GM18909 (cell line): ENCODE data around the gene ZBED6.
"Not testable (repeated sequence)": the region's sequence is repeated elsewhere in the genome, so short reads cannot be mapped to it uniquely, and the experiment has no call there.

Experiments used
- ATAC-seq: cut with Tn5 transposase; IDR thresholded peaks from one replicate; pipeline ENCODE4 v1.9.1; 2021; ENCODE audit warnings: mild to moderate bottlenecking; ENCODE audit not compliant: unreplicated experiment, poor library complexity

Gene ZBED6

DNA sequence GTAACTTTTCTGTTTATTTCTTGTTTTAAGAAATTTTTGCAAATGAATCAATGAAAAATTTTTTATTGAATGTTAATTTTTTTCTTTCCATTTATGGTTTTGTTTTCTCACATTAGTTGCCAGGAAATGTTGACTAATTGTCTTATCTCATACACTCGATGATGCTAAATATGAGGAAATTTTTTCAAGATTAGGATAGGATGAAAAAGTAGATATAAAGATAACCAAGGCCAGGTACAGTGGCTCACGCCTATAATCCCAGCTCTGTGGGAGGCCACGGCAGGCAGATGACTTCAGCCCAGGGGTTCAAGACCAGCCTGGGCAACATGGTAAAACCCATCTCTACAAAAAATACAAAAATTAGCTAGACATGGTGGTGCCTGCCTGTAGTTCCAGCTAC is 17.8 kb upstream of the ZBED6 start:
- no peak for ATAC-seq

DNA sequence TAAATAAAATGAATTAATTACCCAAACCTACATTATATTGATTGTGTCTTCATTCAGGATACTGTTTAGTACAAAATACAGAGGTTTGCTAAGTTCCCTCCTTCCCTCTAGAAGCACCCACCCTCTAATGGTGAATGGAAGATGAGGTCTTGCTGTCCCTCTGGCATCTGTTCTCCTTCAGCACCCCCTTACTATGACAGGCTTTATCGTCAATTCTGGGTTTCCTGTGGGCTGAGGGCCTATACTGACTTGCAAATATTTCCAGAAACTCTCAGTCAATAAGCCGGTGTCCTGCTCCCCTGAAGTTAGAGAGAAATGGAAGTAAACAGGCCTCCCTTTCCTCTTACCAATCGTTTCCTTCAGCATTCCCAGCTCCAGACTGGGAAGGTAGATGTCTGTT is 17.3 kb upstream of the ZBED6 start:
- ATAC-seq = no peak

DNA sequence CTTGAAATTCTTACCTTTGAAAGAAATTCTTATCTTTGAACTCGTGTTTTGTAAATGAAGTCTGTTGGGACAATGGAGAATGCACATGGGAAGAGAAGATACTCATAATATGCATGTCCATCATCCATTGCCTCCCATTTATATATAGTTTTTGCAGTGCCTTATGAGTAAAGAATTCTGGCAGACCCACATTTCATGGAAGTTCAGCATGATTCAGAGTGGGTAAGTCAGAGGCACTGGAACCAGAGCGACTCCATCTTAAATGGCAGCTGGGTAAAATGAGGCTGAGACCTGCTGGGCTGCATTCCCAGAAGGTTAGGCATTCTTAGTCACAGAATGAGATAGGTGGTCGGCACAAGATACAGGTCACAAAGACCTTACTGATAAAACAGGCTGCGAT is 16.6 kb upstream of the ZBED6 start:
- no peak for ATAC-seq

DNA sequence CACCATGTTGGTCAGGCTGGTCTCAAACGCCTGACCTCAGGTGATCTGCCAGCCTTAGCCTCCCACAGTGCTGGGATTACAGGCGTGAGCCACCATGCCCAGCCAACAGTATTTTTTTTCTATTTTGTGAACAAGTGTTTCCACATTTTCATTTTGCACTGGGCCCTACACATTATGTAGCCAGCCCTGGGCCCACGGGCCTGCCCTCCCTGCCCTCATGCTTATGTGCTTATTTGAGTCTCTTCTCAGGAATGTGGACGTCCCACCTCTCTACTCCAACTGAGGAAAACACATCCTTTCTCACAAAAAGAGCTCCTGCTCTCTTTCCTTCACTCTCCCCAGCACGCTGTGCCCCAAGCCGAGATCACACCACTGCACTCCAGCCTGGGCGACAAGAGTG is 13.5 kb upstream of the ZBED6 start:
- no peak for ATAC-seq

DNA sequence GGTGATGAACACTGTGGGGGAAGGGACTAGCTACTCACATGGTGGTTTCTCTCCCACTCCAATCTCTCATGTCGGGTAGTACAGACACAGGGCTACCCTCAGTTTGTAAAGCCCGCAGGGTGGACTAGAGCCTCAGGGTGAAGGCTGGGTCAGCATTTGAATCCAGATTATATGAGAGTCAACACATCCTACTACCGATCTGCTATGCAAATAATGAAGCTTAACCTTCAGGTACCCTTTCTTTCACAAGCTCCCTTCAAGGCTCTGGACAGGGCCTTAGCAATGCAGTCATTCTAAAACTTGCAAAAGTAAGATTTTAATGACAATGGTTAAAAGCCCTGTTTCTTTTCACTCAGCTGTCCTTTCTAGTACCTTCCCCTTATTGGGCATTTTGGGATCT is 5.5 kb upstream of the ZBED6 start:
- ATAC-seq = no peak

DNA sequence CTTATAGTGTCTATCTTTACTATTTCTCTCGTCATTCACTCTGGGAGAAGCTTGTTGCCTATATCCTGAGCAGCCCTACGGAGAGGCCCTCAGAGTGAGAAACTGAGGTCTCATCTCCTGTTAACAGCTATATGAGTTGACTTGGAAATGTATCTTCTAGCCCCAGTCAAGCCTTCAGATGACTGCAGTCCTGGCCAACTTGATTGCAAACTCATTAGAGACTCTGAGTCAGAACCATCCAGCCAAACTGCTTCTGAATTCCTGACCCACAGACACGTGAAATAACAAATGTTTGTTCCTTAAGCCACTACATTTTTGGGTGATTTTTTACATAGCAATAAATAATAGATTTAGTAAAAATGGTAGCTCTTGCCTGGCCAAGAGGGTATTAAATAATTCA is 3.9 kb upstream of the ZBED6 start:
- ATAC-seq = no peak

DNA sequence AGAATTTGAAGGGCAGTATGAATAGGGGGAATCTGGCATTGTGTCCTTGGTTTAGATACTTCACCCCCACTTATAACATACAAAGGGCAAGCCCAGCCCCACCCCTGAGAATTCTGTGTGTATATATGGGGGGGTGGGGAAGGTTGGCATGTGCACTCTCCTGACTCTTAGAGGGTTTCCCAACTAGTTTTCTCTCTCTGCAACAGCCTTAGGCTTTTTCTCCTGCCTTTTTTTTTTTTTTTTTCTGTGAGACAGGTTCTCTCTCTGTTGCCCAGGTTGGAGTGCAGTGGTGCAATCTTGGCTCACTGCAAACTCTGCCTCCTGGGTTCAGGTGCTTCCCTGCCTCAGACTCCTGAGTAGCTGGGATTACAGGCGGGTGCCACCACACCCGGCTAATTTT is 2.9 kb upstream of the ZBED6 start:
- no peak for ATAC-seq

DNA sequence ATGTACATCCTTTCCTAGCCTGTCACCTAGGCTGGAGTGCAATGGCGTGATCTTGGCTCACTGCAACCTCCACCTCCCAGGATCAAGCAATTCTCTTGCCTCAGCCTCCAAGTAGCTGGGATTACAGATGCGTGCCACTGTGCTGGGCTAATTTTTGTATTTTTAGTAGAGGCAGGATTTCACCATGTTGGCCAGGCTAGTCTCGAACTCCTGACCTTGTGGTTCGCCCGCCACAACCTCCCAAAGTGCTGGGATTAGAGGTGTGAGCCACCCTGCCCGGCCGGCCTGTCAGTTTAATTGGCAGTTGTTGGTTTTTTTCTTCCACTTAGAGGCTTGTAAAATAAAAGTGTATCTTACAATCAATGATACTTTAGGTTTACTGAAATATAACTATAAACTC is 1.9 kb upstream of the ZBED6 start:
- ATAC-seq = not testable (repeated sequence)

DNA sequence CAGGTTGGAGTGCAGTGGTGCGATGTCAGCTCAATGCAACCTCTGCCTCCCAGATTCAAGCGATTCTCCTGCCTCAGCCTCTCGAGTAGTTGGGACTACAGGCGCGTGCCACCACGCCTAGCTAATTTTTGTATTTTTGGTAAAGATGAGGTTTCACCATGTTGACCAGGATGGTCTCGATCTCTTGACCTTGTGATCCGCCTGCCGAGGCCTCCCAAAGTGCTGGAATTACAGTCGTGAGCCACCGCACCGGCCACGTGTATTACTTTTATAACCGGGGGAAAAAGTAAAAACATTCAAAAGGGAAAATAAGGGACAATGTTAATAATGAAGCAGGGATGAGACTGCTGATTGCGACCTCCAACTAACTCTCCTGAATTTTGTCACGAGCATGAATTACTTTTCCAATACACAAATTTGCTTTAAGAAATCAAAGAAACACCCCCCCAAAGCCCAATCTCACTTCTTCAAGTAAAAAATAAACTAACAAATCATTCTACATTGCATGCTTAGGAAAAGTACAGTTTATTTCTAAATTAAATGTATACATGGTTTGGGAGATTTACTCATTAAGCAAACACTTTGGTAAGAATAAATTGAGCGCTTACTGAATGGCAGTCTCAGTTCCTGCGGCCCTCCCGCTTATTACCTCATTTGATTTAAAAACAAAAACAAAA is 521 bp upstream of the ZBED6 start:
- ATAC-seq = no peak

DNA sequence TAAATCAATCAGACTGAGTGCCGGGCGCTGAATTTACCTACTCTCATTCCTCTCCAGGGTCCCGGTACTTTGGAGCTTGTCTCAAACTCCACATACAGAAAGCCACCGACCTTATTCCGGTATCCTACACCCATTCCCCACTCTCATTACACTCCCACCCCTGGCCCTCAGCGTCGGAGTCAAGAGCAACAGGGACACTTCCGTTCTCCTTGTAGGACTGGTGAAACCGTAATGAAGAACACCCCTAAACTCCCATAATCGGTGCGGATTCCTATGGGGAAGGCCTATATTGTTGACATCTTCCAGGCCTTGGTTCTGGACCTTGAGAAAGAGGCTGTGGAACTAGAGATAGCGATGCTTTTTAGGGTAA is 798 bp downstream of the ZBED6 start:
- peak; percentile 17 for ATAC-seq

DNA sequence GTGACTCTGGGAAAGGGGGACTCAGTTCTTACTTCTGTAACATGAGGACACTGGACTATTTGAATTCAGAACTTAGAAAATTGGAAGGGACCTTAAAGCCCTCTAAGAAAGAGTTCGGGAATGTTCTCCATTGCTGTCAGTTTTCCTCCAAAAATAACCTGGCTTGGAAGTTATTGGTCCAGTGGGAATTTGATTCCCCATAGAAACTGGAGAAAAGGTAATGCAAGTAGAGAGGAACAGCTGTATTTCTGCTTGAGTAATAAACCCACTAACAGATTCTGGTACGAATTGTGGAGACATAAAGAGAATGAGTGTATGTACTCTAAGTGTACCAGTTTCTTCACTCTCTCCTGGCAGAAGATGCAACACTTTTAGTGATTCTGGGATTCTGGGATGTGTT is 1.8 kb downstream of the ZBED6 start:
- no peak for ATAC-seq

DNA sequence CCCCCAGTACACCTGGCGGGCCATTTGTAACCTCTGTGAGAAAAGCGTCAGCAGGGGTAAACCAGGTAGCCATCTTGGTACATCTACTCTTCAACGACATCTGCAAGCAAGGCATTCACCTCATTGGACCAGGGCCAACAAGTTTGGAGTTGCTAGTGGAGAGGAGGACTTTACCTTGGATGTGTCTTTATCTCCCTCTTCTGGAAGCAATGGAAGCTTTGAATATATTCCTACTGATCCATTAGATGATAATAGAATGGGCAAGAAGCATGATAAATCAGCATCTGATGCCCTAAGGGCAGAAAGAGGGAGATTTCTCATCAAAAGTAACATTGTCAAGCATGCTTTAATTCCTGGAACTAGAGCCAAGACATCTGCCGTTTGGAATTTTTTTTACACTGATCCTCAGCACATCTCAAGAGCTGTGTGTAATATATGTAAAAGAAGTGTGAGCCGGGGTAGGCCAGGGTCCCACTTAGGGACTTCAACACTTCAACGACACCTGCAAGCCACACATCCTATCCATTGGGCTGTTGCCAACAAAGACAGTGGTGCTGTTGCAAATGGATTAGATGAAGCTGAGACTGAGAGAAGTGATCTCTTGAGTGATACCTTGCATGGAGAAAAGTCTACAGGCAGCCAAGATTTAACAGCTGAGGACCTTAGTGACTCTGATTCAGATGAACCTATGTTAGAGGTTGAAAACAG is 2.7 kb downstream of the ZBED6 start:
- no peak for ATAC-seq

DNA sequence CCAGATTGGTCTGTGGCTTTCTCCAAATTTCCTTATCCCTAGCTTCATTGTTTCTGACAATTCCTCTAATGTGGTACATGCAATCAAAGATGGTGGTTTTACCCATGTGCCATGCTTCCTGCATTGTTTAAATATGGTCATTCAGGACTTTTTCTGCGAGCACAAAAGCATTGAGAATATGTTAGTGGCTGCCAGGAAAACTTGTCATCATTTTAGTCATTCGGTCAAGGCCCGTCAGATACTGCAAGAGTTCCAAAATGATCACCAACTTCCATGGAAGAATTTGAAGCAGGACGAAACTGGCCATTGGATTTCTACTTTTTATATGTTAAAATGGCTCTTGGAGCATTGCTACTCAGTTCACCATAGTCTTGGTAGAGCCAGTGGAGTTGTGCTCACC is 3.7 kb downstream of the ZBED6 start:
- no peak for ATAC-seq

DNA sequence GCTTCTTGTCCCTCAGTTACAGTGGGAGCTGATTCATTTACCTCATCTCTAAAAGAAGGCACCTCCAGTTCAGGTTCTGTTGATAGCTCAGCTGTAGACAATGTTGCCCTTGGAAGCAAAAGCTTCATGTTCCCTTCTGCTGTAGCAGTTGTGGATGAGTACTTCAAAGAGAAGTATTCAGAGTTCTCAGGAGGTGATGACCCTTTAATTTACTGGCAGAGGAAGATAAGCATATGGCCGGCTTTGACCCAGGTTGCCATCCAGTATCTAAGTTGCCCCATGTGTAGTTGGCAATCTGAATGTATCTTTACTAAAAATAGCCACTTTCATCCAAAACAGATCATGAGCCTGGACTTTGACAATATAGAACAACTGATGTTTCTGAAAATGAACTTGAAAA is 4.5 kb downstream of the ZBED6 start:
- no peak for ATAC-seq

DNA sequence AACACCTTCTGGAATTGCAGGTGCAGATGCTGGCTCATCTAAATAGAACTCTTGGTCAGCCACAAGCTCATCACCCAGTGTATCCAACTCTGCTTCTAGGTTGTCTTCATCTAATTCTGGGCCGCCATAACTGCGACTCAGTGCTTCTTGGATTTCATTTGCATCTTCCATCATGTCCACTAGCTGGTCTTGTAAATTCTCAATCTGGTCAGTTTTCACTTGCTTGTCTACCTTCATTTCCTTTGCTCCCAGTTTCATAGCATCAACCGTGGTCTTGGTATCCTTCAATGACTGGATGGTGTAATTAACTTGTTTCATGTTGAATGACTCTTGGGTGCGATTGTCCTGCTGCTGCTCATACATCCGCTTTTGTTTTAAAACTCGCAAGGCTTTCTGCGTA is 10.3 kb downstream of the ZBED6 start:
- ATAC-seq = no peak

DNA sequence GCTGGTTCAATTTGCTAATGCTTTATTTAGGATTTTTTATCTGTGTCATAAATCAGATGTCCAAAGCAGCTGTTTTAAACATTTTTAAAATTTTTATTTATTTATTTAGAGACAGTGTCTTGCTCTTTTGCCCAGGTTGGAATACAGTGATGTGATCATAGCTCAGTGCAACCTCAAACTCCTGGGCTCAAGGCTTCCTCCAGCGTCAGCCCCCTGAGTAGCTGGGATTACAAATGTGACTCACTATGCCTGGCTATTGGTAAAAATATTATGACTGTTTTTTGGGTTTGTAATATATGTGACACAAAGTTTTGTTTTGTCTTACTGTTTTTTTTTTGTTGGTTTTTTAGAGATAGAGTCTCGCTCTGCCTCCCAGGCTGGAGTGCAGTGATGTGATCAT is 11.8 kb downstream of the ZBED6 start:
- no peak for ATAC-seq

DNA sequence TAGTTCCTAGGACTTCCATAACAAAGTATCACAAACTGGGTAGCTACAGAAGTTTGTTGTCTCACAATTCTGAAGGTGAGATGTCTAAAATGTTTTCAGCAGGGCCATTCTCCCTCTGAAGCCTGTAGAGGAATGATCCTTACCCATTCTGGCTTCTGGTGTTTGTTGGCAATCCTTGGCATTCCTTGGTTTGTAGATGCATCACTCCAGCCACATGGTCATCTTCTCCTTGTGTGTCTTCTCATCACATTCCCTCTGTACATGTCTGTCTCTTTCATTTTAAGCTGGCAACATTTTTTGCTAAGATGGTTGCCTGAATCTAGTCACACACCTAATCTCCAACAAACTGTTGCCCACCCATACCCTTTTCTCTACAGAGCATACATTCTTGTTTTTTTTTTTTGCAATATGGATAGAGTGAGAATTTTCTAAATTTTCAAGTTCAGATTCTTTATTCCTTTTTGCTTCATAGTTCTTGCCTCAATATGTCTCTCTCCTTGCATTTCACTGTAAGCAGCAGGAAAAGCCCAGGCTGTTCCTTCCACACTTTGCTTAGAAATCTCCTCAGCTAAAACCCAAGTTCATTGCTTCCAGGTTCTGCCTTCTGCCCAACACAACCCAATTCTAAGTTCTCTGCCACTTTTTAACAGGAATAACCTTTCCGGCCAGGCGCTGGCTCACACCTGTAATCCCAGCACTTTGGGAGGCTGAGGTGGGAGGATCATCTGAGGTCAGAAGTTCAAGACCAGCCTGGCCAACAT is 18.3 kb downstream of the ZBED6 start:
- no peak for ATAC-seq

DNA sequence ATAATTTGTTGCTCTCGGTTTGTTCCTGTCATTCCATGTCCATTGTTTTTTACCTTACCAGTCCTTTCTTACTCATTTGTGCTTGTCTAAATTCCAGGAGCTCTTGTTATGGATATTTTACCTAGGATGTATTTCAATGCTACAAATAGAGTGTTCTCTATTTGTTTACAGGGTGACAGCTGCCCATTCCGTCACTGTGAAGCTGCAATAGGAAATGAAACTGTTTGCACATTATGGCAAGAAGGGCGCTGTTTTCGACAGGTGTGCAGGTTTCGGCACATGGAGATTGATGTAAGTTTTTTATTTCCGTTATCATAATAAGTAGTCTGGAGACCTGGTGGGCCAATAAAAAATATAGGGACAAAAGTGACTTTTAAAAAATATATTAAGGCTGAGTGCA is 23.0 kb downstream of the ZBED6 start:
- no peak for ATAC-seq

DNA sequence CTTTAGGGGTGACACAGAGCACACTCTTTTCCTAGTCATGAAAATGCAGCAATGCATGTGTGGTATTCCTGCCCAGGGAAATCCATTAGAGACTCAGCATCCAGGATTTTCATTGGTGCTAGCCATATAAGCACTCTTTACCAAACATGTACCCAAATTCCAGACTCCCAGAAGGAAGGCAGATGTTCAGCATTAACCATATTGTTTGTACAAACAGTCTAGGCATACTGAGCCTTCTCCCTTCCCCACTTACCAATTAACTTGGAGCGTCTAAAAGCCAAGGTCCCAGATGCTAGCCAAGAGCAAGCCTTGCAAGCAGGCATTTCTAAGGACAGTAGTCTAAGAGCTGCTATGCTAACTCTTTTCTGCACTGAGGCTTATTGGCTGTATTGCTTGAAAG is 27.9 kb downstream of the ZBED6 start:
- no peak for ATAC-seq

DNA sequence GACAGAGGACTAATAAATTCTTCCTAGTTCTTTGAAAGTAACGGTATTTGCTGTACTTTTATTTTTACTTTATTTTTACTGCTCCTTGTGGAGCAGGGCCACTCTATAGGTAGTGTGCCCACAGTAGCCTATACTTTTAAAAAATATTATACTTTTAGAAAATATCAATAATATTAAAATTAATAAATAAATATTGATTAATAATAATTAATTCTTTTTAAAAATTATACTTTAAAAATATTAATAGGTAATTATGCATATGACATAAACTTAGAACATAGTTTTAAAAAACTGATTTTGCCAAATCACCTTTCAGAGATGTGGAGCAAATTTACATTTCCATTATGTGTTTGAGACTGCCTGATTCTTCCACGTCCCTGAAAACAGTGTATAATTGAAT is 30.8 kb downstream of the ZBED6 start:
- no peak for ATAC-seq

DNA sequence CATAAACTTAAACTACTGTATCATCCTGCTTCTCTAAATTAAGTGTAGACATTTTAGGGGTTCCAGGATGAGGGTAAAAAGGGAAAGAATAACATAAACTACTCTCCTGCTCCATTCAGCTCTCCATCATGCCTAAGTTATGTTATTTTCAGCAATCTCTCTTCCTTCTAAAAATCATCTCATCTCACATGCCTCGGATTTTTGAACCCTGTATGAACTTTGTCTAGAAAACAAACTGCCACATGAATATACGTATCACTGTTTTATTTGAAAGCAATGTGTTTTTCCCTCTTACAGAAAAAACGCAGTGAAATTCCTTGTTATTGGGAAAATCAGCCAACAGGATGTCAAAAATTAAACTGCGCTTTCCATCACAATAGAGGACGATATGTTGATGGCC is 32.6 kb downstream of the ZBED6 start:
- no peak for ATAC-seq

DNA sequence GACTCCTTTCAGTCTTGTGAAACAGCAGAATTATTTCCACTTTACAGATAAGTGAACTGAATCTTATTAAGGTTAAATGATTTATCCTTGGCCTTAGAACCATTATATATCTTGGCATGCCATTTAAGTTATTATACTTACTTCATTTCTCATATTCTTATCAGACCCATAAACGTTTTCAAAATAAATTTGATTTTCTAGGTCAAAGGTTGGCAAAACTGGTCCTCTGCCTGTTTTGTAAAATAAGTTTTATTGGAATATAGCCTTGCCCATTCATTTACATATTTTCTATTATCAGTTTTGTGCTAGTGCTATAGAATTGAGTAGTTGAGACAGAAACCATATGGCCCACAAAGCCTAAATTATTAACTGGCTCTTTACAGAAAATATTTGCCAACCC is 33.1 kb downstream of the ZBED6 start:
- no peak for ATAC-seq
